HepG2 (cell line): ENCODE results near the gene TALDO1. TPM values are rescaled to one million over a fixed set of nuclear protein-coding genes. Genes with fewer than 3 reads are reported as not detected.
A peak's percentile ranks its signal among the peaks of the same experiment; 100 is the strongest.

Source experiments
- ATAC-seq: fragments of 200-7000 bp; cut with Tn5 transposase; 3 replicates; pipeline ENCODE4 v1.9.1; 2020; ENCODE audit warnings: mild to moderate bottlenecking, moderate library complexity
- BruUV-seq: library from RNA; stranded (reverse); fragments of 400-500 nt; replicated peaks from 2 replicates; lab custom pipeline; 2021; lab: Mats Ljungman, UMichigan
- CTCF ChIA-PET: fragments of 300-600 bp; formaldehyde crosslinking; extraction: SDS; loops from one replicate; lab custom pipeline; 2021; ENCODE audit warnings: low total read pairs, inconsistent platforms, low intra/inter-chr PET ratio; lab: Yijun Ruan, JAX
- POLR2A ChIA-PET: fragments of 350-600 bp; sonication (Branson Sonifier 250); formaldehyde crosslinking; loops from one replicate; lab custom pipeline; 2020; ENCODE audit warnings: antibody characterized with exemption, inconsistent platforms; lab: Yijun Ruan, JAX
- DNase-seq: peaks from one replicate; pipeline ENCODE4 v3.0.0-alpha.2; 2015; ENCODE audit warnings: low spot score
- FAIRE-seq: peaks from 3 replicates; lab custom pipeline; 2011; peaks lifted over from hg19 to GRCh38; lab: Jason Lieb, UNC
- H2AFZ ChIP-seq: one replicate; pipeline ENCODE4 v1.6.1; 2011; ENCODE audit warnings: low read length, inconsistent platforms
- H3K27ac ChIP-seq: fragments of 300-600 bp; 3 replicates; pipeline ENCODE4 v1.8.0; 2011; ENCODE audit warnings: mixed run types, mild to moderate bottlenecking, mixed read lengths, low read length, inconsistent platforms; ENCODE audit not compliant: insufficient read depth; ENCODE audit errors: extremely low read length
- H3K27me3 ChIP-seq, 2 experiments: fragments of 200-600 bp in 1 of 2; 2 replicates in 1 of 2; 3 replicates in 1 of 2; pipeline versions ENCODE4 v1.6.0 to v1.8.0; 2011; ENCODE audit warnings: low read length in 2 of 2, mild to moderate bottlenecking in 2 of 2, moderate library complexity in 2 of 2, inconsistent platforms in 1 of 2; ENCODE audit not compliant: insufficient read depth in 2 of 2, control insufficient read depth in 1 of 2
- H3K36me3 ChIP-seq, 2 experiments: fragments of 200-600 bp in 1 of 2; replicated peaks in 1 of 2; 2 replicates in 1 of 2; 3 replicates in 1 of 2; pipeline versions ENCODE4 v1.5.1 to v1.8.0; 2011; ENCODE audit warnings: low read length in 2 of 2, inconsistent platforms in 1 of 2; ENCODE audit not compliant: insufficient read depth in 2 of 2, control insufficient read depth in 1 of 2
- H3K4me1 ChIP-seq: 2 replicates; pipeline ENCODE4 v1.5.1; 2012; ENCODE audit warnings: low read length, inconsistent platforms; ENCODE audit not compliant: insufficient read depth
- H3K4me2 ChIP-seq: 2 replicates; pipeline ENCODE4 v1.6.0; 2011; ENCODE audit warnings: low read depth, low read length, inconsistent platforms
- H3K4me3 ChIP-seq, 3 experiments: fragments of 200-600 bp in 1 of 3; sonication (generic), shearing (Covaris generic) in 1 of 3; replicated peaks in 1 of 3; 2 replicates each; pipeline ENCODE4 v1.5.1; 2011 to 2016; ENCODE audit warnings: low read length in 3 of 3, inconsistent platforms in 2 of 3, low read depth in 2 of 3, mild to moderate bottlenecking in 2 of 3, control low read depth in 1 of 3, mixed read lengths in 1 of 3; ENCODE audit not compliant: insufficient read depth in 1 of 3
- H3K79me2 ChIP-seq: one replicate; pipeline ENCODE4 v1.6.1; 2011; ENCODE audit warnings: low read length, inconsistent platforms; ENCODE audit not compliant: insufficient read depth
- H3K9ac ChIP-seq: 2 replicates; pipeline ENCODE4 v1.6.0; 2011; ENCODE audit warnings: mild to moderate bottlenecking, low read depth, low read length, inconsistent platforms; ENCODE audit not compliant: insufficient read depth
- H3K9me3 ChIP-seq: 2 replicates; pipeline ENCODE4 v1.5.1; 2012; ENCODE audit warnings: mild to moderate bottlenecking, low read length
- H4K20me1 ChIP-seq: 2 replicates; pipeline ENCODE4 v1.6.0; 2011; ENCODE audit warnings: inconsistent platforms, mild to moderate bottlenecking, low read length, moderate library complexity; ENCODE audit not compliant: insufficient read depth
- ADNP ChIP-seq: sonication (generic); formaldehyde crosslinking; IDR thresholded peaks from 2 replicates; pipeline ENCODE4 v1.4.0; 2020; ENCODE audit warnings: missing genetic modification reagents
- ETV6 ChIP-seq: sonication (generic); formaldehyde crosslinking; conservative IDR thresholded peaks from 2 replicates; pipeline ENCODE4 v1.4.0; 2020; ENCODE audit warnings: missing genetic modification reagents
- GPN1 ChIP-seq: sonication (generic); formaldehyde crosslinking; IDR thresholded peaks from 2 replicates; pipeline ENCODE4 v1.5.1; 2020; ENCODE audit warnings: missing genetic modification reagents, borderline replicate concordance
- NFE2 ChIP-seq: sonication (generic); formaldehyde crosslinking; IDR thresholded peaks from 2 replicates; pipeline ENCODE4 v1.4.0; 2020; ENCODE audit warnings: missing genetic modification reagents
- PHB2 ChIP-seq: fragments of 450-650 bp; IDR thresholded peaks from 2 replicates; pipeline ENCODE4 v1.6.1; 2018; ENCODE audit not compliant: partially characterized antibody
- POLR2A ChIP-seq, 2 experiments: IDR thresholded peaks; 2 replicates each; pipeline ENCODE4 v1.6.1; 2011; ENCODE audit warnings: low read depth in 2 of 2, low read length in 2 of 2, mild to moderate bottlenecking in 1 of 2, moderate library complexity in 1 of 2; ENCODE audit not compliant: insufficient read depth in 1 of 2
- POLR2AphosphoS5 ChIP-seq: IDR thresholded peaks from 2 replicates; pipeline ENCODE4 v1.6.1; 2012; ENCODE audit warnings: low read depth, low read length
- PPARG ChIP-seq: conservative IDR thresholded peaks from 2 replicates; pipeline ENCODE4 v1.6.1; 2016; ENCODE audit warnings: missing biosample characterization, missing genetic modification reagents
- RBAK ChIP-seq: sonication (generic); formaldehyde crosslinking; IDR thresholded peaks from 2 replicates; pipeline ENCODE4 v1.5.1; 2020; ENCODE audit warnings: mild to moderate bottlenecking, missing genetic modification reagents
- RFX5 ChIP-seq: IDR thresholded peaks from 2 replicates; pipeline ENCODE4 v1.6.1; 2011; ENCODE audit warnings: low read depth, low read length, improper control_type of control experiment
- STAG1 ChIP-seq: sonication (generic); formaldehyde crosslinking; IDR thresholded peaks from 2 replicates; pipeline ENCODE4 v1.4.0; 2020; ENCODE audit warnings: missing genetic modification reagents
- WIZ ChIP-seq: sonication (generic); formaldehyde crosslinking; IDR thresholded peaks from 2 replicates; pipeline ENCODE4 v1.5.1; 2020; ENCODE audit warnings: mild to moderate bottlenecking, missing genetic modification reagents
- ZBTB7A ChIP-seq: sonication (generic); formaldehyde crosslinking; IDR thresholded peaks from 2 replicates; pipeline ENCODE4 v1.8.0; 2022; ENCODE audit warnings: mild to moderate bottlenecking, missing genetic modification reagents
- ZFP91 ChIP-seq: sonication (generic); formaldehyde crosslinking; IDR thresholded peaks from 2 replicates; pipeline ENCODE4 v1.9.0; 2022; ENCODE audit warnings: missing genetic modification reagents, mild to moderate bottlenecking, borderline replicate concordance
- ZNF124 ChIP-seq: sonication (generic); formaldehyde crosslinking; IDR thresholded peaks from 2 replicates; pipeline ENCODE4 v1.4.0; 2020; ENCODE audit warnings: missing genetic modification reagents
- ZNF207 ChIP-seq: fragments of 450-650 bp; IDR thresholded peaks from 2 replicates; pipeline ENCODE4 v1.6.1; 2016; ENCODE audit warnings: antibody characterized with exemption, borderline replicate concordance
- ZNF264 ChIP-seq: sonication (generic); formaldehyde crosslinking; IDR thresholded peaks from 2 replicates; pipeline ENCODE4 v1.4.0; 2020; ENCODE audit warnings: missing genetic modification reagents
- ZNF484 ChIP-seq: sonication (generic); formaldehyde crosslinking; IDR thresholded peaks from 2 replicates; pipeline ENCODE4 v1.5.1; 2020; ENCODE audit warnings: mild to moderate bottlenecking, low read depth, missing genetic modification reagents, borderline replicate concordance
- ZNF562 ChIP-seq: sonication (generic); formaldehyde crosslinking; IDR thresholded peaks from 2 replicates; pipeline ENCODE4 v1.8.0; 2022; ENCODE audit warnings: missing genetic modification reagents, borderline replicate concordance
- ZNF770 ChIP-seq: sonication (generic); formaldehyde crosslinking; IDR thresholded peaks from 2 replicates; pipeline ENCODE4 v1.5.0; 2020; ENCODE audit warnings: mild to moderate bottlenecking, missing genetic modification reagents
- ZNF790 ChIP-seq: sonication (generic); formaldehyde crosslinking; IDR thresholded peaks from 2 replicates; pipeline ENCODE4 v1.8.0; 2022; ENCODE audit warnings: missing genetic modification reagents, mild to moderate bottlenecking, borderline replicate concordance
- ZSCAN29 ChIP-seq: sonication (generic); formaldehyde crosslinking; conservative IDR thresholded peaks from 2 replicates; pipeline ENCODE4 v1.4.0; 2020; ENCODE audit warnings: mild to moderate bottlenecking, missing genetic modification reagents
- WGBS: methylation state at CpG from one replicate; pipeline ENCODE4 v1.1.6; 2017; ENCODE audit warnings: low lambda C conversion rate; 5-methylcytosine and 5-hydroxymethylcytosine counted together
- in situ Hi-C: cut with HindIII; loops from 2 replicates; pipeline ENCODE4 v1.10.0; 2017; ENCODE audit warnings: low pct_unique_long_range_greater_than_20kb; ENCODE audit not compliant: extremely low pct_ligation_motif_present
- intact Hi-C: fragments of 100-400 bp; cut with micrococcal nuclease; formaldehyde crosslinking; loops from one replicate; pipeline ENCODE4 v1.10.0; 2022; ENCODE audit not compliant: unreplicated experiment
- polyA plus RNA-seq, 8 experiments: library from polyadenylated mRNA; depleted of rRNA in 3 of 8; stranded (reverse) in 7 of 8; unstranded in 1 of 8; fragments of >200 nt; fragmentation: Illumina TruSeq in 4 of 8; extraction: Trizol in 4 of 8; gene quantifications; 2 replicates each; pipeline versions ENCODE4 v1.2.1 to v1.2.3, GENCODE V29; 2011 to 2016; ENCODE audit warnings: low read depth in 4 of 8, missing spikeins in 1 of 8, mixed read lengths in 1 of 8; ENCODE audit not compliant: insufficient read depth in 1 of 8
- total RNA-seq, 5 experiments: library from RNA; depleted of rRNA; stranded (reverse); fragments of >200 nt; fragmentation: Illumina TruSeq; extraction: Trizol; gene quantifications; 2 replicates each; pipeline ENCODE4 v1.2.3, GENCODE V29; 2016; ENCODE audit warnings: low read depth in 1 of 5

The TALDO1 gene
- total and polyA plus RNA-seq, 2 of the 13 experiments (the other 11 are each of a cell fraction or from before 2014, with no cell fraction given): 107 to 240 TPM

- WGBS: 7% methylated on average over 8 of the region's 27 CpGs
- Histone ChIP-seq H3K27ac (peak overlapping the region; percentile 96), H2AFZ (no peak overlapping the region), H3K79me2 (peaks cover 34% of the 10 kb centered on the region), H3K9me3 (no peaks in the 10 kb centered on the region), H3K4me1 (peaks cover 68% of the 10 kb centered on the region), H4K20me1 (0 out of 2 replicates have a peak, but pooled peaks cover 4% of the 10 kb centered on the region), H3K4me3 (peak overlapping the region; percentile 94 to 97 (median 96)), H3K27me3 (no peaks in the 10 kb centered on the region; a peak in 1 of 5 replicates), H3K4me2 (peak overlapping the region; percentile 82), H3K9ac (peak overlapping the region; percentile 92), H3K36me3 (peaks cover 2 to 8% of the 10 kb centered on the region in 2 experiments; a peak in 4 of 5 replicates)
- POLR2A ChIA-PET: interaction anchor here (0.6 to 7.9 kb wide), 20 partner anchors 8 to 257 kb away, joined by 3 to 203 read pairs (median 6); partner anchors contain the start of genes DEAF1, GATD1, LMNTD2 and PHRF1
- in situ Hi-C loops: no loop called here
- DNase-seq (peak; percentile 93), ATAC-seq (peak; percentile 81), FAIRE-seq (peak; percentile 92)
- CTCF ChIA-PET: no interaction called here
- intact Hi-C loops: loop anchor here (2.0 to 10.0 kb wide), 2 partner anchors 50 to 72 kb away; partner anchors contain the start of gene GATD1
- no TSS peak for BruUV-seq
- TF ChIP-seq WIZ (CRISPR knock-in tag) (no peak; the same call in 1 of the 2 replicates), ZNF770 (CRISPR knock-in tag) (peak; percentile 25; the same call in 1 of the 2 replicates), ZFP91 (CRISPR knock-in tag) (peak; percentile 94; the same call in 1 of the 2 replicates), ZBTB7A (peak; percentile 83; the same call in 1 of the 2 replicates), ZNF124 (peak; percentile 87), ZNF562 (no peak), POLR2A (IDR thresholded peaks at IDR 0.05; ENCODE audit: insufficient read depth in 1 of 2, low read depth in 2 of 2, low read length in 2 of 2) (peak in 1 of 2 experiments; percentile 55; a peak in 2 of 4 replicates), ZNF207 (no peak), PHB2 (no peak), ZNF484 (CRISPR knock-in tag) (no peak; the same call in 1 of the 2 replicates), STAG1 (CRISPR knock-in tag) (no peak; the same call in 1 of the 2 replicates), NFE2 (no peak), RBAK (CRISPR knock-in tag) (no peak), ZNF264 (CRISPR knock-in tag) (peak; percentile 96), RFX5 (no peak), GPN1 (CRISPR knock-in tag) (no peak), ADNP (CRISPR knock-in tag) (no peak), PPARG (CRISPR knock-in tag) (peak; percentile 67; the same call in 1 of the 2 replicates), POLR2AphosphoS5 (peak; percentile 85), ZNF790 (CRISPR knock-in tag) (peak; percentile 92; the same call in 1 of the 2 replicates), ZSCAN29 (CRISPR knock-in tag) (0 out of 2 replicates have a peak, but pooled peaks have one; percentile 36), ETV6 (CRISPR knock-in tag) (no peak)
These were observed 42.3 kb upstream of the TALDO1 start for GRCh38 chr11:704781-705645.
